BLaER1 (cell line): ENCODE results near the gene PLXDC1.
A peak's percentile ranks its signal among the peaks of the same experiment; 100 is the strongest.
"Not testable (repeated sequence)": the region's sequence is repeated elsewhere in the genome, so short reads cannot be mapped to it uniquely, and the experiment has no call there.

Experiments used
- H3K27ac ChIP-seq: shearing (Covaris generic); formaldehyde crosslinking; 2 replicates; pipeline ENCODE4 v1.8.1; 2022
- H3K27me3 ChIP-seq: shearing (Covaris generic); formaldehyde crosslinking; 2 replicates; pipeline ENCODE4 v1.8.1; 2022
- H3K36me3 ChIP-seq: shearing (Covaris generic); formaldehyde crosslinking; 2 replicates; pipeline ENCODE4 v1.8.1; 2022
- H3K4me1 ChIP-seq: shearing (Covaris generic); formaldehyde crosslinking; 2 replicates; pipeline ENCODE4 v1.8.1; 2022
- H3K4me2 ChIP-seq: shearing (Covaris generic); formaldehyde crosslinking; 2 replicates; pipeline ENCODE4 v1.8.1; 2022
- H3K4me3 ChIP-seq: shearing (Covaris generic); formaldehyde crosslinking; 2 replicates; pipeline ENCODE4 v1.8.1; 2022
- H3K9ac ChIP-seq: shearing (Covaris generic); formaldehyde crosslinking; 2 replicates; pipeline ENCODE4 v1.8.1; 2022
- H3K9me3 ChIP-seq: shearing (Covaris generic); formaldehyde crosslinking; 2 replicates; pipeline ENCODE4 v1.8.1; 2022
- H4K20me1 ChIP-seq: shearing (Covaris generic); formaldehyde crosslinking; 2 replicates; pipeline ENCODE4 v1.8.1; 2022
- Cebpa-rat ChIP-seq: shearing (Covaris generic); IDR thresholded peaks from 2 replicates; pipeline ENCODE4 v1.8.1; 2022

Gene PLXDC1

GRCh38 chr17:39058524-39058923, 92.9 kb downstream of the PLXDC1 start:
- Histone ChIP-seq H3K9me3 (no peaks in the 10 kb centered on the region), H3K27ac (no peak overlapping the region), H3K9ac (no peak overlapping the region), H4K20me1 (no peaks in the 10 kb centered on the region), H3K4me2 (no peak overlapping the region), H3K4me1 (0 out of 2 replicates have a peak, but pooled peaks cover 5% of the 10 kb centered on the region), H3K36me3 (no peaks in the 10 kb centered on the region), H3K27me3 (peaks cover 20% of the 10 kb centered on the region), H3K4me3 (no peak overlapping the region)
- no peak for TF ChIP-seq Cebpa-rat

DNA sequence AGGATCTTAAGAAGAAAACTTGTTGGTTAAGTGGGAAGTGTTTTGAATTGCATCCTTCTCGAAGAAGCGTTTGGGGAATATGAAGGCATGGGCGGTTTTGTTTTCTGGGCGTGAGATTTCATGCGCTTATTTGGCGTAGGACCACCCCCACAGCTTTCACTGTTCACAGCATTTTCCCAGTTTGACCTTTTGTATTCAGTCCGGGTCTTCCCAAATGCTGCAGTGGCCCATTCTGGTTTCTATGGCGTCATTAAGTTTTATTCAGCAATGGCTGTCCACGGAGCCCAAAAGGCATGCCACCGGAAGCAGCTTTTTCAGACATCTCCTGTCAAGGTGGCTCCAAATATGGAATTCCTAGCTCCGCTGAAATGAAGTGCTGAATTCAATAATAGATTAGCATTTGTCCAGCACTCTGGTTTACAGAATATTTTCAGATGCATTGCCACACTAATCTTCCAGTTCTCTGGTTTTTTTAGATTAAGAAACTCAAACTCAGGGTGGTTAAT, 93.7 kb downstream of the PLXDC1 start:
- H3K9ac ChIP-seq = no peak overlapping the region

GRCh38 chr17:39054111-39054645, 97.3 kb downstream of the PLXDC1 start:
- Histone ChIP-seq H3K36me3 (no peaks in the 10 kb centered on the region), H3K4me2 (no peak overlapping the region), H3K9me3 (peaks cover 4% of the 10 kb centered on the region; the same call in 1 of the 2 replicates), H3K4me1 (0 out of 2 replicates have a peak, but pooled peaks cover 5% of the 10 kb centered on the region), H3K27ac (no peak overlapping the region), H3K27me3 (peaks cover 20% of the 10 kb centered on the region), H4K20me1 (no peaks in the 10 kb centered on the region), H3K9ac (no peak overlapping the region), H3K4me3 (no peak overlapping the region)
- TF ChIP-seq Cebpa-rat = no peak

More for the DNA sequence above, 93.7 kb downstream of the PLXDC1 start:
- Histone ChIP-seq H3K9me3 (peaks cover under 1% of the 10 kb centered on the region; the same call in 1 of the 2 replicates), H4K20me1 (no peaks in the 10 kb centered on the region), H3K4me3 (no peak overlapping the region), H3K27ac (no peak overlapping the region), H3K4me2 (peak overlapping the region; percentile 73), H3K36me3 (no peaks in the 10 kb centered on the region), H3K27me3 (peaks cover 20% of the 10 kb centered on the region), H3K4me1 (0 out of 2 replicates have a peak, but pooled peaks cover 5% of the 10 kb centered on the region)
- no peak for TF ChIP-seq Cebpa-rat

GRCh38 chr17:39052423-39052822, 99.0 kb downstream of the PLXDC1 start:
- H3K36me3 ChIP-seq, H4K20me1 ChIP-seq, H3K4me3 ChIP-seq, H3K9ac ChIP-seq, H3K4me2 ChIP-seq, H3K4me1 ChIP-seq, H3K27ac ChIP-seq: not testable (repeated sequence)
- H3K27me3 ChIP-seq = peaks cover 15% of the 10 kb centered on the region
- H3K9me3 ChIP-seq = peaks cover 22% of the 10 kb centered on the region

- Histone ChIP-seq H3K27me3 (peaks cover 2% of the 10 kb centered on the region; the same call in 1 of the 2 replicates), H3K9ac (no peak overlapping the region), H4K20me1 (no peaks in the 10 kb centered on the region), H3K4me1 (no peaks in the 10 kb centered on the region), H3K9me3 (peaks cover 35% of the 10 kb centered on the region), H3K4me3 (no peak overlapping the region), H3K36me3 (no peaks in the 10 kb centered on the region), H3K27ac (no peak overlapping the region), H3K4me2 (no peak overlapping the region)
- no peak for TF ChIP-seq Cebpa-rat
Observed at GRCh38 chr17:39051001-39051585, 100.3 kb downstream of the PLXDC1 start.

- Histone ChIP-seq H3K4me2 (no peak overlapping the region), H3K36me3 (no peaks in the 10 kb centered on the region), H3K4me3 (no peak overlapping the region), H3K27ac (no peak overlapping the region), H3K4me1 (peaks cover 5% of the 10 kb centered on the region), H3K9ac (no peak overlapping the region), H3K9me3 (peaks cover 36% of the 10 kb centered on the region), H3K27me3 (no peaks in the 10 kb centered on the region), H4K20me1 (no peaks in the 10 kb centered on the region)
- no peak for TF ChIP-seq Cebpa-rat
Observed at GRCh38 chr17:39045948-39046679, 105.3 kb downstream of the PLXDC1 start.

- H3K4me2 ChIP-seq = no peak overlapping the region
- H3K36me3 ChIP-seq = no peaks in the 10 kb centered on the region
- no peak overlapping the region for H3K9ac ChIP-seq
- no peak overlapping the region for H3K4me3 ChIP-seq
- no peaks in the 10 kb centered on the region for H3K4me1 ChIP-seq
- H4K20me1 ChIP-seq = no peaks in the 10 kb centered on the region
- H3K27ac ChIP-seq = no peak overlapping the region
- TF ChIP-seq Cebpa-rat = no peak
- H3K27me3 ChIP-seq = no peaks in the 10 kb centered on the region
- no peaks in the 10 kb centered on the region for H3K9me3 ChIP-seq
Observed at GRCh38 chr17:39036009-39036408, 115.4 kb downstream of the PLXDC1 start.

GRCh38 chr17:39035578-39035977, 115.9 kb downstream of the PLXDC1 start:
- not testable (repeated sequence) for H4K20me1 ChIP-seq, H3K4me2 ChIP-seq, H3K9ac ChIP-seq, H3K27me3 ChIP-seq, H3K36me3 ChIP-seq, H3K4me3 ChIP-seq, H3K4me1 ChIP-seq, H3K27ac ChIP-seq, H3K9me3 ChIP-seq

- TF ChIP-seq Cebpa-rat = no peak
- Histone ChIP-seq H3K4me2 (no peak overlapping the region), H3K4me3 (no peak overlapping the region), H3K9ac (no peak overlapping the region), H3K27ac (no peak overlapping the region), H3K27me3 (no peaks in the 10 kb centered on the region), H3K9me3 (no peaks in the 10 kb centered on the region), H3K36me3 (no peaks in the 10 kb centered on the region), H3K4me1 (0 out of 2 replicates have a peak, but pooled peaks cover 6% of the 10 kb centered on the region), H4K20me1 (no peaks in the 10 kb centered on the region)
Observed at GRCh38 chr17:39028690-39029089, 122.7 kb downstream of the PLXDC1 start.

DNA sequence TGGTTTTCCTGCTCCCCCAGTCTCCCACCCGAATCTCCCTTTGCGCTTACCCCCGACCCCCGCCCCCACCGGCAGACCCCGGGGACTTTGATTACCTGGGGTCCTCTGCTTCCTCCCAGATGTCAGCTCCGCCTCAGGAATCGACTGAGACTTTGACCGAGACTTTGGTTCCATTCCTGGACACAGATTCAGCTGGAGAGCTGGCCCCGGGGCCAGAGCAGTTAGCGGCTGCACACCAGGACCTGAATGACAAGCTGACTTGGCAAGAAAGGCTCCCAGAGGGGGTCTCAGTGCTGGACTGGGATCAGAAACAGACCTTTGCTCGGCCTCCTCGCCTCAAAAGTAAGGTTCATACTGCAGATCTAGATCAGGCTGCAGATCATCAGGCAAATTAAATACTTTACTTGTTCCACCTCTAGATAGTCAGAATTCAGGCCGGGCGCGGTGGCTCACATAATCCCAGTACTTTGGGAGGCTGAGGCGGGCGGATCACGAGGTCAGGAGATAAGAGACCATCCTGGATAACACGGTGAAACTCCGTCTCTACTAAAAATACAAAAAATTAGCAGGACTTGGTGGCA, 123.9 kb downstream of the PLXDC1 start:
- H3K4me3 ChIP-seq = no peak overlapping the region
- no peak overlapping the region for H3K4me2 ChIP-seq

More for the DNA sequence above, 123.9 kb downstream of the PLXDC1 start:
- Histone ChIP-seq H3K4me1 (0 out of 2 replicates have a peak, but pooled peaks cover 6% of the 10 kb centered on the region), H3K9me3 (no peaks in the 10 kb centered on the region), H3K36me3 (no peaks in the 10 kb centered on the region), H3K9ac (no peak overlapping the region), H4K20me1 (no peaks in the 10 kb centered on the region), H3K27me3 (no peaks in the 10 kb centered on the region), H3K27ac (no peak overlapping the region)
- no peak for TF ChIP-seq Cebpa-rat
